HG03575 (cell line): ENCODE measurements around the gene KL.

Experiments
- ATAC-seq: cut with Tn5 transposase; IDR thresholded peaks from one replicate; pipeline ENCODE4 v1.9.1; 2021; ENCODE audit not compliant: unreplicated experiment, insufficient number of reproducible peaks, low FRiP score; ENCODE audit errors: extremely low read depth

KL gene

DNA sequence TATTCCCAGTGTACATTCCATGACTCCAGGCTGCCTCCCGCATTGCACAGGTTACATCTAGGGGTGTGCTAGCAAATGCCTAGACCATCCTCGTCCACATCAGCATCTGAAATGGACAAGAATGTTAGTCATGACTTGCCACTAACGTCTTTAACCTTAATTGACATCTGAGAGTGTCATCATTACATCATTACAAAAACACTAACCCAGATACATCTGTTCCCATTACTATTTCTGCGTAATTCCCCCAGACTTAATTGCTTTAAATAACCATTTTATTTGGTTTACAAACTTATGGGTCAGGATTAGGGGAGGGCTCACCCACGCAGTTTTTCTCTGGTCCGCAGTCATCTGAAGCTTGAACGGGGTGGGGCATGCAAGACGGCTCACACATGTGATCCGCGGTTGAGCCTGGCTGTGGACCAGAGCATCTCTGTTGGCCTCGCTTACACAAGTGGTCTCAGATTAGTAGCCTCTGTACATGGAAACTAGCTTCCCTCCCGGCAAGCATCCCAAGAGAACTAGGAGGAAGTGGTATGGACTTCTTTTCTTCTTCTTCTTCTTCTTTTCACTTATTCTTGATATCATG is 15.9 kb downstream of the KL start:
- no peak for ATAC-seq

DNA sequence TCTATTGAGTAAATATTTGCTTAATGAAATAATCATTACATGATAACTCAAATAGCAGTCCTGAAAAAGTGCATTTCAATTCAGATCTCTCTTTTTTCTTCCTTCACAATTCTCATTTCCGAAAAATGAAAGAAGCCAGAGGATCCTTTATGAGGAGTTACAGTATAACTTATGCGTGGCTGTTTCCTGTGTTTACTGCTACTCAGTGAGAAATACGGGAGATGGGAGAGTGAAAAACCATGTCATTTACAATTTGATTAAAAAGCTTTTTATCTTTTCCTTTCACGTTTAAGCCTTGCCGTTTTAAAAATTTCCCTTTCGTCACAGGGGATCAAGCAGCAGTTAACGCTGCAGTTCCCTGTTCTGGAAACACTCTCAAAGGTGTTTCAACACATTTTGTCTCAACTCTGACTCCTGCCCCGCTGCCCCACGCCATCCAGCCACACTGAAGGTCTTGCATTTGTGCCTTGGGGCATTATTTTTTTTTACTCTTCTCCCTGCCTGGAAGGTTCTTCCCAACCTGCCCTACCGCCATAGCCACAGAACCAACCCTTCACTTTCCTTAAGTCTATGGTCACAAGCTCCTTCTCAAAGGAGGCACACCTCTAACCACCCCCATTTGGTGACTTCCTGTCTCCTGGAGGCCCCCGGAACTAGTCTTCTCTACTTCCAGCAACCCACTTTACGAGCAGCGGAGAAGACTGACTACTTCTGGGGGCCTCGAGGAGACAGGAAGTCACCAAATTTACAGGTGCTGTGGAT is 17.0 kb downstream of the KL start:
- no peak for ATAC-seq

DNA sequence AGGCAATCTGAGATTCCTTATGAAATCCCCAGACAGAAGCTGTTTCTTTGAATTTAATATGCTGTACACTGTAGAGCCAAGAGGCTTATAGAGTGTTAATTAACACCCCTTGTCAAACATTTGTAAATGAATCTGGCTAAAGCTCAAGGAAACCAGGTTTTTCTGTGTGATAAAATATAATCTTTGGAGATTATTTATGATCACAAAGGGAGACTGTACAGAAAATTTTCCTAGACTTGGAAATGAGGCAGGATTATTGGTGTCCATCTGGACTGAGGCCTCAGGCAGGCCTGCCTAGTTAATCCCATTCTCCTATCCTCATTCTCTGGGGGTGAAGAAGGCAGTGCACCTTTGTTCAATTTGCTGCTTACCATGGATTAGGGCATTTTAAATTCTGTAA is 17.8 kb downstream of the KL start:
- no peak for ATAC-seq

DNA sequence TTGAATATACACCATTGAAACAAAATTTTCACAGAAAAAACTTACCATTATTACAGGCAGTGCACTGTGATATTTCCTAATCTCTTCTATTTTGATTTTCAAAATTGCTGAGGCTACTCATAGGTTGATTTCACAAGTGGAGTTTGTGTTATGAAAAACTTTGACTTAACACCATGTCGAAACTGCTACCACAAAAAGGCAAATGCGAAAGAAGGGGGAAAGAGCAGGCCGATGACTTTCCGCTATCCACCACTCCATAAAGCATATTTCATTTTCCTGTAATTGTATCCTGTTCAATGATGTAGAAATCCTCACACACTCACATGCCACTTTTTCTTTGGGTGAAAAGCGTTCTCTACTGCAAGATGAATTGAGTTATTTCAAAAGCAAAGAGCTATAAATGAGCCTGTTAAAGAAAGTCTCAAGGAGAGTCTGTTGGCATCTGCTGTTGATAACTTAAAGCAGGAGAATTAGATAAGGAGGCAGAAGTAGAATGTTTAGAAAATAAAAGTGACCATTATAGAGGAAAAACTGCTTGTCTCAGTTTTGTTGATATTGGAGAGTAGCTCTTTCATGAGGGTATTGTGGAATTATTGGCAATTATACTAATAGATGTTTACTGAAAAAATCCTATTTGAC is 18.8 kb downstream of the KL start:
- ATAC-seq, result no peak

DNA sequence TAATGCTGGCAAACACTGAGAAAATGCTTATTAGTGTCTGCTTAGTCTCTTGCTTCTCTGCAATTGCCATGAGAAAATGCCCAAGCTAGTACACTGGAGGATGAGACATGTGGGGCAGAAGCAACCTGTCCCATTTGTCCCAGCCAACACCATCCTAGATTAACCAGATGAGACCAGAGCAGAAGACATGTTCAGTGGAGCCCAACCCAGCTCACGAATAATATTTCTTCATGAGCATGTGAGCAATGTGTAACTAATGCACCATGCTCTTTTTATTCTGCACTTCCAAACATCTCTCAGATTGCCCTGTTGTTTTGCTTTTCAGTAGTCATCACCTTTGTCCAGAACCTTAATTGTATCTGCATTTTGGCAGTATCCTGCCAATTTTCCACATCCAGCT is 21.4 kb downstream of the KL start:
- no peak for ATAC-seq

DNA sequence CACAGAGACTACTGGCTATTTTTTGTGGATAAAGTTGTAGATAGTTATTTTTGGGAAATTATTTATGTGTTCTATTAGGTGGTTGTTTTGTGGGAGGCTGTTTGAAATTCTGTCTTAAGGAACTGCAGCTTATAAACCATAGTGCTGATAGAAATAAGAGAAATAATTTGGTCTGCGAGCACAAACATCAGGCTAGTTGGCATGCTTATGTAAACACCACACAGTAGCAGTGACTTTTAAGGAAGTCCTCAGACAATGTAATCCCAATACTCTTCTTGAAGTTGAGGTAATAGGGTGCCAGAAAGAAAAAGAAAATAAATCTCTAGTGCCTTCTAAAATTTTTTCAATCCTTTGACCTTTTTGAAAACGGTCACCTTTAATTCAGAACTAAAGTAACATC is 23.9 kb downstream of the KL start:
- ATAC-seq, result no peak

DNA sequence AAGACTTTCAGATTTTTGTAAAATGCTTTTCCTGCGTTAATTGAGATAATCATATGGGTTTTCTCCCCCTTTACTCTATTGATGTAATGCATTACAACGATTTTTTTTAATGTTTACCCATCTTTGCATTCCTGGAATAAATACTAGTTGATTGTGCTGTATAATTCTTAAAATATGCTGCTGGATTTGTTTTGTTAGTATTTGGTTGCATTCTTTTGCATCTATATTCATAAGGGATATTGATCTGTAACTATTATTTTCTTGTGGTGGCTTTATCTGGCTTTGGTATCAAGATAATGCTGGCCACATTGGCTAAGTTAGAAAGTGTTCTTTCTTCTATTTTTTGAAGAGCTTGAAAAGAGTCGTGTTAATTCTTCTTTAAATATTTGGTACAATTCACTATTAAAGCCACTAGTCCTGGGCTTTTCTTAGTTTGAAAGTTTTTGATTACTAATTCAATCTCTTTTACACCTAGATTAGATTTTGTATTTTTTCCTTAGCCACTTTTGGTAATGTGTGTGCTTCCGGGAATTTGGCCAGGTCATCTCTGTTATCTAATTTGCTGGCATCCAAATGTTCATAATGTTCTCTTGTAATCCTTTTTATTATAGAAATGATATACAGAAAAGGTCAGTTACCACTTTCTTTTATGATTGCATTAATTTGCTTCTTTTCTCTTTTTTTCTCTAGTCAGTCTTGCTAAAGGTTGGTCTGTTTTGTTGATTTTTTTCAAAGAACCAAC is 29.8 kb downstream of the KL start:
- no peak for ATAC-seq

DNA sequence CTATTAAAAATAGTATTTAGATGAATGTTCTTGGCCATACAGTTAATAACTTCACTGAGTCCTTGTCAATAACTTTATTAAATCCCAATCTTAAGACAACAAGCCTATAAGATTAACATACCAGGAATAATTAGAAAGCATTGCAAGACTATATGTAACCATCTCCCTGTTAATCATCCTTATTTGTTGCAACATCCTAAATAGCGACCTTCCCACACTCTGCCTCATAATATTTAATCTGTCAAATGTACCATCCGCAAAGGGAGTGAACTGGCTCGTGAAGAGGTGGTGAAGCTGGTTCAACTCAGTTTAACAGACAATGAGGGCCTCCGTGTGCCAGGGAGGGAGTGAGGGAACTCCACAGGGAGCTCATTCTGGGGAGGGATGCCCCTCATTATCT is 33.9 kb downstream of the KL start:
- no peak for ATAC-seq

DNA sequence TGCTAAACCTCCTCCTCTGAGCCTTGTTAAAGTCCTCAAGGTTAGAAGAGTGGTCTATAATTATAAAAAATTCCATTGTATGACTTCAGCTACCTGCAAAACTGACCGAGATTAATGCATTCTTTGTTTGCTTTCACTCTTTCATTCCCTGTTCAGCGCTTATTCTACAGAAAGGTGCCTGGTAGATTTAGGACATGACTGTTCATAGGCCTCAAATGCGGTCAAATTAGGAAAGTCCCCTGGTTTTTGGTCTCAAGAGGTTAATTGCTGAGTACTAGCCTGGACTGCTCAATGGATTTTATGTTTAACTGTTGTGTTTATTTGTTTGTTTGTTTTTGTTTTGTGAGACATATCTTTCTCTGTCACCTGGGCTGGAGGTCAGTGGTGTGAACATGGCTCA is 35.4 kb downstream of the KL start:
- ATAC-seq, result no peak

DNA sequence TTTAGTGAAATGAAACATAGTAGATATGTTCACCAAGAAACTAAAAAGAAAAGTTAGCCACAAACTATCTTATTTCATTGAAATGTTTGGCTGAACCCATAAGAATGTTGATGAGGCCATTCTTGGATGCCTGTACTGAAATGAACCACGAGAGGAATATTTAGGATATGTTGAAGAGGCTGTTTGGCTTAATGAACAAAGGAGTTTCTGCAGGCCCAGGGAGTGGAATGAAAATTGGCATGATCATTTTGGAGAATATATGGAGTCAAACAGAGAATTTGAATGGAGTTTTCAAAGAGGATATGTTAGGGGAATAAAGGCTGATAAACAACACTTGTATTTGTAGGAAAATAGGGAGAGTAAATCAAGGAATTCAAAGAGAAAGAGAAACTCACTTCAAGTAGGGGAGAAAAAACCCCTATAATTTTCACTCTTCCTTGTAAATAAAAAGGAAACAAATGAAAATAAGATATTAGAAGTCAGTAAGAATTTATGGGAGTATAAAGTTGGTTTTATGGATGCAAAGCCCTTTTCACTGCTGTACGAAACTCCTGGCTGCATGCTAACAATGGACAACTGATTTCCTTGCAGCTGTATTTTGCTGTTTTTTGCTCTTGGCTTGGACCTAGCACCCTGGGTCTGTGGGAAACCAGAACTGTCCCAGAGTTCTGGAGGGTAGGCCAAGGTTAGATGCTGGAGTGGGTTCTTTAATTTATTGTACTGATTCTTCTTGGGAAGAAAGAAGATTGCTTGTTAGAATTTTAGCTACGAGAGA is 36.5 kb downstream of the KL start:
- ATAC-seq, result no peak

DNA sequence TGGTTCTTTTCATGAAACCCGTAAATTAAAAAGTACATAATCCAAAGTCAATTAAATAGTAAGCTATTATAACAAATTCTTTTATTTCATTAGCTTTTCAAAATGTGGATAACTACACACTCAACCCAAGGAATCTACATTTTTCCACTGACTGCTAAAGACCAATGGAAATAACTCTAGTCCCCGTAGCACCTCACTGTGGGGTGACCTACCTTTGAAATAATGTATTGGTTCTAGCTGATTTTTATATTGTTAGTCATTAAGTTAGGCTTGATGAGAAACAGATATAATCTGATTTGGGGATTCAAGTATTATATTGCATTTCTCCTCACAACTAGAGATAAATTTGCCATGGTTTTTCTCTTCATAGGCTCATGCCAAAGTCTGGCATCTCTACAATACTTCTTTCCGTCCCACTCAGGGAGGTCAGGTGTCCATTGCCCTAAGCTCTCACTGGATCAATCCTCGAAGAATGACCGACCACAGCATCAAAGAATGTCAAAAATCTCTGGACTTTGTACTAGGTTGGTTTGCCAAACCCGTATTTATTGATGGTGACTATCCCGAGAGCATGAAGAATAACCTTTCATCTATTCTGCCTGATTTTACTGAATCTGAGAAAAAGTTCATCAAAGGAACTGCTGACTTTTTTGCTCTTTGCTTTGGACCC is 37.3 kb downstream of the KL start:
- no peak for ATAC-seq

DNA sequence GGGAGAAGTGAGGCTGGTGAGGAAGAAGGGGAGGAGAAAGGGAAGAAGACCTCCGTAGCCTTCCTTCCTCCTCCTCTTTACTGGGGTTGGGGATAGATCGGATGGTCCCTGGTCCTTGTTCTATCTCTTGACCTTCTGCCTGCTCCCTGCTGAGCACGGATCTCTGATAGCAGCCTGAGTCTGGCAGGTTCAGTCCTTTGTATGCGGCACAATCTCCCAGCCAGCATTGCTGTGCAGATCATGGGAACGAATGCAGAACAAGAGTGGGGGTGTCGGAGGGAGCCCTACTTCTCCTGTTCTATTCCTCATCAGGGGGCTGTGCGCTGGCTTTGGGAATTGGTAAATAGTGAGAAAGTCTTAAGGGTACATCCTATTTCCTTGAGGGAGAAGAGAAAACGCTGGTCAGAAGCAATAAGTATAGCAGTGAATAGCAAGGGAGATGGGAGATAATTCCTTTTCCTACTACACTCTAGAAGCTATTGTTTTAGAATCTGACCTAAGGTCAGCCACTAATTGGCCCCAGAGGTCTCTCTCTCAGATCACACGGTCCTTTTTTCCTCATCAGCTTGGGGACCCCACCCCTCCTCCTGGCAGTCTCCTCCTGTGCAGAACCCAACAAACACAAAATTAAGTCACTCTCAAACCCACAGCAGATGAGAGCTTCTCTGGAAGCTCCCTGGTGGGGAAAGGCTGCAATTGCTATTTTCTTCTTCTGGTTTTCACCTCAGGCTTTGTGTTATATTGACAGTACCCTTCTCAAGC is 41.0 kb downstream of the KL start:
- no peak for ATAC-seq

DNA sequence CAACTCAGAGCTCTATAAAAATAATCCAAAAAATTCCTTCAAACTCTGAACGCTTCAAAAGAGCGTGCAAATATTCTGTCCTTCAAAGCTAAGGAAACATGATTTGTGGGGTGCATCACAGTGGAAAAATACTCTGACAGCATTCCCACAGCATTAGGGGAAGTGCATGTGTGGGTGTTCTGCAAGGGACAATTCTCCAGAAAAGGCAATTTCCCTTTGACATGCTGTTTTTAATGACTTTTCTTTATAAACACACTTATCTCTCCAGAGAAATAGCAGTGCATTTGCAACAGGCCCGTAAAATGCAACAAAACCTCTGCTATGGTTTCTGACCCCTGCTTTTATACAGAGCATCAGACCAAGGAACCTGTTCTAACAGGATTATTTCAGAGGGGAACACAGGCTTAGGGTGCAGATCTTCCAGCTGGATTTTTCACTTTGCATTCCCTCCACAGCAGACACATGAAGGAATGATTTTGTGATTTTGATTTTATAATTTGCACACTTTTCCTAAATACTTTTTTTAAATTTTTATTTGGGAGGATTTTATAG is 42.6 kb downstream of the KL start:
- no peak for ATAC-seq

DNA sequence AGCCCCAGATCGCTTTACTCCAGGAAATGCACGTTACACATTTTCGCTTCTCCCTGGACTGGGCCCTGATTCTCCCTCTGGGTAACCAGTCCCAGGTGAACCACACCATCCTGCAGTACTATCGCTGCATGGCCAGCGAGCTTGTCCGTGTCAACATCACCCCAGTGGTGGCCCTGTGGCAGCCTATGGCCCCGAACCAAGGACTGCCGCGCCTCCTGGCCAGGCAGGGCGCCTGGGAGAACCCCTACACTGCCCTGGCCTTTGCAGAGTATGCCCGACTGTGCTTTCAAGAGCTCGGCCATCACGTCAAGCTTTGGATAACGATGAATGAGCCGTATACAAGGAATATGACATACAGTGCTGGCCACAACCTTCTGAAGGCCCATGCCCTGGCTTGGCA is 44.6 kb downstream of the KL start:
- no peak for ATAC-seq

DNA sequence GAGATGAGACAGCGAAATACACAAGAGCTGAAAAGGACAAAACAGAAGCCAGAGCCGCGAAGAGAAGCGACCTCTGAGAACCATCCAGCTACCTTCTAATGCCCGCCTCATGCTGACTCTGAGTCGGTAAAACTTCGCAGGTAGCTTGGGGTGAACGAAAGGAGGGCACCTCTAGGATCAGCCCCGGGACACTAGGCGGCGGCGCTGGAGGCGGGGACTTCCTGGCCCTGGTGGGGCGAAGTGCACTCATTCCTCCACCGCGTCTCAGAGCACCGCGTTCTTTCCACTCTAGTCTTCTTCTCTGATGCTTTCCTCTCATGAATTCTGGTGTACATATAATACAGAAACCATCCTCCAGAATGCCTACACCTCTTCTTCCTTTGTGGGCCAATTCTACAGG is 50.1 kb downstream of the KL start:
- ATAC-seq, result no peak

DNA sequence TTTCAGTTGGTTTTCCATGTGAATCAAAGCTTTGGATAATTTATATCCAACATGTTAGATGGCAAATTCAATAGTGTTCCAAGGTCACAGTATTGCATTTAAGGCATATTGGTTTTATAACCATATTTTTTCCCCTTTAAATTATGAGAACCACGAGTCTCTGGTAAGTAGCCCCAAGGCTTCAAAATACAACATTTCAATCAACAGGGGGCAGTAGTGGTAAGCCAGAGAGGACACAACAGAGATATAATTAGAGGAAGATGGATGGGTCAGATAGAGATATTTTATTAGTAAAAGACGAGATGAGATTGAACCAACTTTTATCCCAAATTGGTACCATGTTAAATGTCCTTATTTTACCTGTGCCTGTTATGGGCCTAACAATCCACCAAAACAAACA is 53.1 kb downstream of the KL start:
- no peak for ATAC-seq

DNA sequence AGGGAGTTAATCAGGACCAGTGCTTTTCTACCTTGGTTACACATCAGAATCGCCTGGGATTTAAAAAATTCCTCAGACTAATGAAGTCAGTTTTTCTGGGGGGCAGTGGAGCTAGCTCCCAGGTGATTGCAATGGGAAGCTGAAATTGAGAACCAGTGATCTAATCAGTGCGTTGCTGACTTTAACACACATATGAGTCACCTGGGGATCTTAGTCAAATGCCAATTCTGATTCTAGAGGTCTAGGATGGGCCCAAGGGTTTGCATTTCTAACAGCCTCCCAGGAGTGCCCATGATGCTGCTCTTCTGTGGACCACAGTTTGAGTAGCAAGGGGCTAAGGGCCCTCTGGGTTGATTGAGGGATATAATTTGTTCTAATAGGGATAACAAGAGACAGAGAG is 54.5 kb downstream of the KL start:
- no peak for ATAC-seq

DNA sequence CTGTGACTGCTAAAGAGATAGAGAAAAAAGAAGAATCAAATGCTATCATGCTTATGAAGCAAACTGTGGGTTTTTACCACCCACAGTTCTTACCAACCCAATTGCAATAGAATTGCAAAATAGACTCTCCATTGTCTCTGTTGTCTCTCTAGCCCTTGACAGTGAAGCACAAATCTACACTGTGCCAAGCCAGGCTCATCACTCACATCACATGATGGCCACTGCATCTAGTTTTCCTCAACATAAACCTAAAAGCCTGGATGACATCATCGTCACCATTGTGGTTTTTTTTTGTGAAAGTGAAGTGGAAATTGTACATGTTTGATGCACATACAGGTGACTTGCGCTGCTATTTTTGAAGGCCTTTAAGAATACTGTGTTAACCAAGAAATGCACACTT is 56.1 kb downstream of the KL start:
- no peak for ATAC-seq
